Mucosa of rectum (tissue), 2 donors: ENCODE data around the gene LYST.
"Not testable (repeated sequence)": the region's sequence is repeated elsewhere in the genome, so short reads cannot be mapped to it uniquely, and the experiment has no call there.

Source experiments
- H3K27ac ChIP-seq, 2 donors: one replicate each; pipeline ENCODE4 v1.7.0; 2013; ENCODE audit warnings: inconsistent platforms in 2 of 2, low read depth in 2 of 2, low read length in 2 of 2
- H3K27me3 ChIP-seq, 2 donors: one replicate each; pipeline ENCODE4 v1.7.0; 2013; ENCODE audit warnings: low read length in 2 of 2; ENCODE audit not compliant: control insufficient read depth in 2 of 2, insufficient read depth in 2 of 2
- H3K36me3 ChIP-seq, 2 donors: one replicate each; pipeline ENCODE4 v1.7.0; 2013; ENCODE audit warnings: low read length in 2 of 2; ENCODE audit not compliant: control insufficient read depth in 2 of 2, insufficient read depth in 2 of 2
- H3K4me1 ChIP-seq, 2 donors: one replicate each; pipeline ENCODE4 v1.7.0; 2013; ENCODE audit warnings: low read length in 2 of 2, mild to moderate bottlenecking in 1 of 2; ENCODE audit not compliant: control insufficient read depth in 2 of 2, insufficient read depth in 2 of 2
- H3K4me3 ChIP-seq, 2 donors: one replicate each; pipeline ENCODE4 v1.7.0; 2013; ENCODE audit warnings: low read length in 2 of 2
- H3K9ac ChIP-seq, 2 donors: one replicate each; pipeline ENCODE4 v1.7.0; 2013; ENCODE audit warnings: low read length in 2 of 2, low read depth in 1 of 2, mild to moderate bottlenecking in 1 of 2
- H3K9me3 ChIP-seq, 2 donors: one replicate each; pipeline ENCODE4 v1.7.0; 2013; ENCODE audit warnings: low read length in 2 of 2; ENCODE audit not compliant: control insufficient read depth in 2 of 2
- donor health status: healthy.
- donor health status: Normal muscosa, but diverticular disease.

LYST gene

GRCh38 chr1:235866205-235866912 is at the start of gene LYST:
TSS of gene LYST (minus strand) at chr1:235866906. CDS start at chr1:235830417, 36,489 bp downstream.
- Histone ChIP-seq H3K27ac (peak within 1 kb of the TSS; percentile 93 to 94), H3K4me3 (peak within 1 kb of the TSS; percentile 92 to 97), H3K36me3 (no peaks in the 10 kb centered on the region), H3K27me3 (no peaks in the 10 kb centered on the region), H3K9ac (peak within 1 kb of the TSS; percentile 88 to 93), H3K9me3 (no peaks in the 10 kb centered on the region), H3K4me1 (peaks cover 8 to 16% of the 10 kb centered on the region in 2 donors)

DNA sequence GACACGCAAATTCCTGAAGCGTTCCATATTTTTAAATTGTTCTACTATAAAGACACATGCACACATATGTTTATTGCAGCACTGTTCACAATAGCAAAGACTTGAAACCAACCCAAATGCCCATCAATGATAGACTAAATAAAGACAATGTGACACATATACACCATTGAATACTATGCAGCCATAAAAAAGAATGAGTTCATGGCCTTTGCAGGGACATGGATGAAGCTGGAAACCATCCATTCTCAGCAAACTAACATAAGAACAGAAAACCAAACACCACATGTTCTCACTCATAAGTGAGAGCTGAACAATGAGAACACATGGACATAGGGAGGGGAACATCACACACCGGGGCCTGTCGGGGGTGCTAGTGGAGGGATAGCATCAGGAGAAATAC is 48.8 kb upstream of the LYST start:
- H3K36me3 ChIP-seq, H3K4me3 ChIP-seq, H3K27me3 ChIP-seq: not testable (repeated sequence)

GRCh38 chr1:235913311-235913710 is 46.6 kb upstream of the LYST start:
- Histone ChIP-seq H3K9me3 (no peaks in the 10 kb centered on the region), H3K27ac (no peak overlapping the region), H3K4me3 (no peak overlapping the region), H3K27me3 (no peaks in the 10 kb centered on the region), H3K4me1 (peaks cover 0 to 4% of the 10 kb centered on the region in 2 donors), H3K9ac (no peak overlapping the region), H3K36me3 (no peaks in the 10 kb centered on the region)

More for the DNA sequence above, 48.8 kb upstream of the LYST start:
- H3K9ac ChIP-seq, H3K9me3 ChIP-seq, H3K27ac ChIP-seq: not testable (repeated sequence)
- H3K4me1 ChIP-seq, result peaks cover 6 to 12% of the 10 kb centered on the region in 2 donors

GRCh38 chr1:235911876-235912275 is 45.2 kb upstream of the LYST start:
- Histone ChIP-seq H3K27me3 (no peaks in the 10 kb centered on the region), H3K4me3 (no peak overlapping the region), H3K4me1 (peaks cover 0 to 4% of the 10 kb centered on the region in 2 donors), H3K9me3 (no peaks in the 10 kb centered on the region), H3K27ac (no peak overlapping the region), H3K9ac (no peak overlapping the region), H3K36me3 (no peaks in the 10 kb centered on the region)

DNA sequence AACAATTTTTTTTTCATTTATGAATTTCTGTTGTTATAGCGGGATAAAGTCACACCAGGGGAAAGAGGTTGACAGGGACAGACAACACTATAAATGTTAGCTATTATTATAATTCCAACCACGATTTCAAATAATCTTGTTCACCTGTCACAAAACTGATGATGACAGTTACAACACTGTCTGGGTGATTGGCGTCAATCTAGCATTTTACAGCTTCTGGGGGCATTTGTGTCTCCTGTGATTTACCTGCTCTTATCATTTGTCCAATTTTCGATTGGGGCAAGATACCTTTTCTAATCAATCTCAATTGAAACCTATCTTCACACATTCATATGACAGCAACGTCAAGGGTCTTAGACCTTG is 44.6 kb upstream of the LYST start:
- Histone ChIP-seq H3K4me1 (peaks cover 0 to 4% of the 10 kb centered on the region in 2 donors), H3K27ac (no peak overlapping the region), H3K9me3 (no peaks in the 10 kb centered on the region), H3K27me3 (no peaks in the 10 kb centered on the region), H3K4me3 (no peak overlapping the region), H3K9ac (no peak overlapping the region), H3K36me3 (no peaks in the 10 kb centered on the region)

DNA sequence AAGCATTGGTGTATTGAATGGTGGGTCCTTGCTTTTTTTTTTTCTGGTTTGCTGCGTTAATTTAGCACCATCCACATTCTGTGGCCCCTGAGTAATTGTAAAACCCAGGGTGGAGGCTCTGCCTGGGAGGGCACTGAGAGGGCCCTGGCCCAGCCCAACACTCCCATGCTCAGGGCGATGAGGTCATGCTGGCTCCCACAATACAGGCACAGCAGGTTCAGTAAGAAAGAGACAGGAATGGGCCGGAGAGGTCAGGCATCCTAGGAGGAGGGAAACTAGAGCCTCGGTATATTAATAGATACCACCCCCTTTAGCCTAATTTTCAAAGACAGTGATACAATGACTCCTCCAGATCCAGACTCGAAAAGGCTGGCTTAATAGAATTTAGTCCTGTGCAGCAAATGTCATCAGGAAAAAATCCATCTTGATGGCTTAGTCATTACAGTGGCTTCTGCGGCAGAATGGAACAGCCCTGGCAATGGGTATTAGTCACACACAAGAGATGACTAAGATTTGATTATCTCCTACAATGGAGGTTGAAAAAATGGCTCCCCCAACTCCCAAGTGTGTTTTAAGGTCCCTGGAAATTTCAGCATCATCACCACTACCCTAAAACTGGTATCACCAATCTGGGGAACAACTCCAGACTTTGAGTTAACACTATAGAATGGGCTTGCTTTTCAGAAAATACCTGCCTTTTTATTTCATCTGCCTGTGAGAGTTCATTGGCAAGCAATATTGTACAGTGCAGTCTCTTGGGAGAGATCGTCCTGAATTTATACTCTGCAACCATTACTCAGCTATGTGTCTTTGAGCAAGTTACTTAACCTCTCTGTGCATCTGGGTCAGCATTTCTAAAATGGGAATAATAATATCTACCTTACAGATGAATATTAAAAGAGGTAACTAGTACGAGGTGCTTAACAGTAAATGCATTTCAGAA is 43.9 kb upstream of the LYST start:
- Histone ChIP-seq H3K9me3 (no peaks in the 10 kb centered on the region), H3K27ac (peak overlapping the region in 1 of 2 donors; percentile 7), H3K9ac (no peak overlapping the region)

GRCh38 chr1:235908742-235909520 is 42.2 kb upstream of the LYST start:
- Histone ChIP-seq H3K27me3 (no peaks in the 10 kb centered on the region), H3K9me3 (no peaks in the 10 kb centered on the region), H3K4me1 (peaks cover 0 to 4% of the 10 kb centered on the region in 2 donors), H3K36me3 (no peaks in the 10 kb centered on the region), H3K4me3 (peak overlapping the region in 1 of 2 donors; percentile 14), H3K27ac (no peak overlapping the region), H3K9ac (no peak overlapping the region)

More for the DNA sequence above, 43.9 kb upstream of the LYST start:
- Histone ChIP-seq H3K4me1 (peaks cover 0 to 4% of the 10 kb centered on the region in 2 donors), H3K27me3 (no peaks in the 10 kb centered on the region), H3K4me3 (no peak overlapping the region), H3K36me3 (no peaks in the 10 kb centered on the region)

DNA sequence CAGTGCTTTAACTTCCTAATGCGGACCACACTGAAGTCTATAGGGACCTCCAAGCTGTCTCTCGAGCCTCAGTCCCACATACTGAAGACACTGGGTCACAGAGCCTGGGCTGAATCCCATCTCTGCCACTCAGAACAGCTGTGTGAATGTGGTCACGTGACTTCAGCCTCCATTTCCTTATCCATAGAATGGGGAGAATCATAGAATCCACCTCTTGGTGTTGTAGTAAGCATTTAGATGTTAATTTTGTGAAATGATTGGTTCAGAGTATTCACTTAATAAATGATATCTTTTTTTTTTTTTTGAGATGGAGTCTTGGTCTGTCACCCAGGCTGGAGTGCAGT is 41.2 kb upstream of the LYST start:
- H3K27me3 ChIP-seq, result no peaks in the 10 kb centered on the region

DNA sequence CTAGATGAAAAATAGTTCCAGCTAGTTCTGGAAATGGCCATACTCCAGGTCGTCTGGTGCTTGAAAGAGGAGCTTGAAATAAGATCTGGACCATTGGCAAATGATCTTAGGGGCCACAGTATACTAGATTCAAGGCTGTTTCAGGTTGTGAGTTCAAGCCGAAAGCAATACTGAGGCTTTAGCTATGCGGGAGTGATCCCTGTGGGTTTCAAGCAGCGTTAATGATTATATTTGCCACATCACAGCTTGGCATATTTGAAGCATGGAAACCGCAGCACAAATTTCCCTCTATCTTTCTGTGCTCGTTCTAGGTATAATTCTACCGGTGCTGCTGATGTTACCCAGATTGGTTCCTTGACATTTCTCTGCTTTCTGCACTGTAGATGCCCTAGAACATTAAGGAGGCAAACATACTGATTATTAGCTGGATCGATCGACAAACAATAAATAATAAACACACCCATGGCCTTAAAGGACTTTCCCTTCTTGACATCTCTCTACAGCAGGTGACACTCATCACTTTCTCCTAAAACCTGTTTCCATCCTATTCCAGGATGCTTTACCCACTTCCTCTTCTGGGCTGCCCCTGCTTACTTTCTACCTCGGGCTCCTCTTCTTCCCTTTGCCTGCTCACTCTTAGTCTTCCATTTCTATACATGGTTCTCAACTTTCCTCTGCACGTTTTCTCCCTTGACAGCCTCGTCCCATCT is 40.6 kb upstream of the LYST start:
- Histone ChIP-seq H3K4me3 (no peak overlapping the region), H3K27me3 (no peaks in the 10 kb centered on the region), H3K9me3 (no peaks in the 10 kb centered on the region), H3K27ac (no peak overlapping the region), H3K4me1 (peaks cover 3 to 13% of the 10 kb centered on the region in 2 donors), H3K36me3 (no peaks in the 10 kb centered on the region), H3K9ac (no peak overlapping the region)

More for the DNA sequence above, 41.2 kb upstream of the LYST start:
- Histone ChIP-seq H3K9ac (no peak overlapping the region), H3K9me3 (no peaks in the 10 kb centered on the region), H3K27ac (no peak overlapping the region), H3K4me3 (no peak overlapping the region), H3K36me3 (no peaks in the 10 kb centered on the region), H3K4me1 (peaks cover under 1 to 9% of the 10 kb centered on the region in 2 donors)
